ENCODE results near the gene PTGES.

- TF ChIP-seq CTCF (IDR thresholded peaks at IDR 0.05 in 2 of 3, conservative IDR thresholded peaks at IDR 0.05 in 1 of 3; ENCODE audit: borderline replicate concordance in 1 of 3, insufficient read depth in 1 of 3, low read depth in 2 of 3, low read length in 2 of 3) (no peak), POLR2AphosphoS5 (IDR thresholded peaks at IDR 0.05; ENCODE audit: low read depth, low read length) (no peak), EGR1 (IDR thresholded peaks at IDR 0.05; ENCODE audit: low read depth) (no peak), RAD21 (IDR thresholded peaks at IDR 0.05; ENCODE audit: low read depth) (no peak), EZH2 (IDR thresholded peaks at IDR 0.05) (no peak)
Measured at GRCh38 chr9:129709438-129710168, 43.2 kb downstream of the PTGES start.

Data from HCT116 (cell line).